ENCODE measurements around the gene ATP6V0B. TPM values are rescaled to one million over a fixed set of nuclear protein-coding genes. Genes with fewer than 3 reads are reported as not detected.

Gene ATP6V0B
- total RNA-seq (105 and 110 TPM in 2 replicates), polyA plus RNA-seq (325 and 372 TPM in 2 replicates), polyA minus RNA-seq (110 and 148 TPM in 2 replicates), Bru-seq, nascent RNA (percentile 78 among the genes with signal in this experiment), BruChase-seq, experiment 1, labeled RNA remaining after a 6-hour chase (percentile 94 among the genes with signal in this experiment), BruChase-seq, experiment 2, labeled RNA remaining after a 2-hour chase (percentile 82 among the genes with signal in this experiment)
- 176 and 182 TPM in 2 replicates for polyA plus RNA-seq (2011; cell fraction: cytosol; rRNA removed)
- 135 and 137 TPM in 2 replicates for polyA plus RNA-seq (2011; cell fraction: nucleus; rRNA removed)
- polyA plus RNA-seq (2012): 71.5 and 78.9 TPM in 2 replicates
- polyA minus RNA-seq (2011; cell fraction: cytosol; rRNA and poly(A)+ RNA removed): 104 TPM
- 28.4 and 32.8 TPM in 2 replicates for polyA minus RNA-seq (2011; cell fraction: nucleus; rRNA and poly(A)+ RNA removed)
- long read RNA-seq, transcript ATP6V0B-201 (7 exons, 944 nt): minor isoform, 42 of 449 reads
- long read RNA-seq, transcript ATP6V0B-205 (8 exons, 1,298 nt): major isoform, 376 of 449 reads
- long read RNA-seq, partial matches to known transcripts: 5 of 449 reads
- long read RNA-seq, other reads (novel, unspliced or antisense): 22 of 449 reads

DNA sequence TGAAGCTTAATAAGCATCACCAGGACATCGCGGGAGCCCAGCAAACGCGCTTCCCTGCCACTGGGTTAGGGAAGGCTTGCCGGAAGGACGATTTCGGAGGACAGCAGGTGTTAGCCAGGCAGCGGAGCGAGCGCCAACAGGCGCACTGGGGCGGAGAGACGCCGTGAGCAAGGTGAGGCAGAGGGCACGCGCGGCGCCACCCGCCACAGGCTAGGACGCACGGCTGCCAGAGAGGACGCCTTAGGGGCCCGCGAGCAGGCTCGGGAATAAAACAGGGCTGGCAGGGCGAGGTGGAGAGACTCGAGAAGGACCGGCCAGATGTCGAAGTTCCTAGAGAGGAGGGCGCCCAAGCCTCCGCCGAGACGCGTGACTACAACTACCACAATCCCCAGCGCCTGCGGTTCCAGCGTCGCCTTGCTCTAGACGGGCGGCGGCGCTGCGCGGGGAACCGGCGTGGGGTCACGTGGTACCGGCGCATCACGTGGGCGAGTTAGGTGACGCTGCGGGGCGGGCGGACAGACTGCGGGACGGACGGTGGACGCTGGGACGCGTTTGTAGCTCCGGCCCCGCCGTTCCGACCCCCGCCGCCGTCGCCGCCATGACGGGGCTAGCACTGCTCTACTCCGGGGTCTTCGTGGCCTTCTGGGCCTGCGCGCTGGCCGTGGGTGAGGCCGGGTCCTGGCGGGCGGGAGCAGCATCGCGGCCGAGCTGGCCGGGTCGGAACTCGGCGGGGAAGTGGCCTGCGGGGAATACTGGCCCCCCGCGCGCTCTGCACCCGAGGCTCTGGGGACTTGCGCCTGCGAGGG, at the start of gene ATP6V0B:
Gene ATP6V0B, plus strand, starts transcription at position 518 of the 806 bp plus-strand sequence. Its CDS starts 81 bp downstream, at position 599.
- no peaks in the 10 kb centered on the region for H3K9me1 ChIP-seq (replicated peaks; ENCODE audit: control insufficient read depth, extremely low read depth, insufficient read depth, low read length)
- FAIRE-seq: peak; percentile 98
- peaks cover 31% of the 10 kb centered on the region for H3K79me2 ChIP-seq (ENCODE audit: control insufficient read depth, insufficient read depth, low read length)
- peaks cover 0 to 15% of the 10 kb centered on the region in 2 experiments for H3K36me3 ChIP-seq (ENCODE audit: control insufficient read depth in 2 of 2, extremely low read depth in 1 of 2, insufficient read depth in 2 of 2, low read length in 2 of 2)
- peaks cover 29% of the 10 kb centered on the region for H3K4me1 ChIP-seq (ENCODE audit: control insufficient read depth, extremely low read depth, insufficient read depth, low read length)
- H4K20me1 ChIP-seq (replicated peaks; ENCODE audit: control insufficient read depth, extremely low read depth, insufficient read depth, low read length): no peaks in the 10 kb centered on the region
- TF ChIP-seq JUN (IDR thresholded peaks at IDR 0.05; ENCODE audit: borderline replicate concordance, insufficient read depth, insufficient read length, low read depth) (no peak), CTCF (IDR thresholded peaks at IDR 0.05; ENCODE audit: extremely low read depth in 1 of 2, insufficient read depth in 1 of 2, low read depth in 1 of 2, low read length in 2 of 2) (no peak), GATA2 (IDR thresholded peaks at IDR 0.05; ENCODE audit: insufficient read depth, insufficient read length, low read depth, low read length) (no peak), FOS (IDR thresholded peaks at IDR 0.05; ENCODE audit: borderline replicate concordance, insufficient read depth, low read length) (no peak), POLR2AphosphoS5 (IDR thresholded peaks at IDR 0.05; ENCODE audit: insufficient read depth, low read depth, low read length) (peak; percentile 90), MYC (IDR thresholded peaks at IDR 0.05; ENCODE audit: low read depth, low read length) (no peak), EZH2 (IDR thresholded peaks at IDR 0.05; ENCODE audit: borderline replicate concordance, low read depth, low read length, severe bottlenecking) (no peak), POLR2A (IDR thresholded peaks at IDR 0.05; ENCODE audit: low read depth, low read length) (peak; percentile 91)
- TF ChIP-seq, protein P1, sequence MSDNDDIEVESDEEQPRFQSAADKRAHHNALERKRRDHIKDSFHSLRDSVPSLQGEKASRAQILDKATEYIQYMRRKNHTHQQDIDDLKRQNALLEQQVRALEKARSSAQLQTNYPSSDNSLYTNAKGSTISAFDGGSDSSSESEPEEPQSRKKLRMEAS (IDR thresholded peaks at IDR 0.05; ENCODE audit: insufficient read depth, insufficient read length): peak; percentile 99
- no peaks in the 10 kb centered on the region for H3K9me3 ChIP-seq (replicated peaks; ENCODE audit: control insufficient read depth, insufficient read depth, low read length)
- H3K27me3 ChIP-seq (ENCODE audit: control insufficient read depth in 2 of 2, insufficient read depth in 2 of 2, low read length in 2 of 2): no peaks in the 10 kb centered on the region
- ChIA-PET POLR2A (no interaction called here), CTCF (interaction anchor here (0.6 to 1.9 kb wide), 12 partner anchors 14 to 211 kb away, joined by 3 to 11 read pairs (median 3); no protein-coding TSS in a partner anchor)
- H3K9ac ChIP-seq (replicated peaks; ENCODE audit: extremely low read depth, insufficient read depth, low read length): peak within 1 kb of the TSS; percentile 80
- peak; percentile 94 for DNase-seq (ENCODE audit: low read depth, low spot score)
- peak within 1 kb of the TSS; percentile 69 to 73 (median 71) for H3K4me3 ChIP-seq (replicated peaks in 1 of 3; ENCODE audit: insufficient read depth in 1 of 3, low read depth in 1 of 3, low read length in 3 of 3)
- H2AFZ ChIP-seq (ENCODE audit: low read depth, low read length): peak within 1 kb of the TSS; percentile 95
- no TSS peak for BruUV-seq (replicated peaks)
- peak within 1 kb of the TSS; percentile 84 for H3K4me2 ChIP-seq (ENCODE audit: insufficient read depth, low read length)
- dilution Hi-C loops (cut with MboI; ENCODE audit: extremely low pct_ligation_motif_present, low sequenced_read_pairs): no loop called here
- H3K27ac ChIP-seq (ENCODE audit: insufficient read depth, low read depth, low read length): peak within 1 kb of the TSS; percentile 48
- intact Hi-C loops (cut with micrococcal nuclease): loop anchor here (1.0 kb wide), 1 partner anchor 28 kb away; the partner anchor contains the start of gene IPO13
